ENCODE results near the gene LGALS7B.
"Not testable (repeated sequence)": the region's sequence is repeated elsewhere in the genome, so short reads cannot be mapped to it uniquely, and the experiment has no call there.

LGALS7B gene

DNA sequence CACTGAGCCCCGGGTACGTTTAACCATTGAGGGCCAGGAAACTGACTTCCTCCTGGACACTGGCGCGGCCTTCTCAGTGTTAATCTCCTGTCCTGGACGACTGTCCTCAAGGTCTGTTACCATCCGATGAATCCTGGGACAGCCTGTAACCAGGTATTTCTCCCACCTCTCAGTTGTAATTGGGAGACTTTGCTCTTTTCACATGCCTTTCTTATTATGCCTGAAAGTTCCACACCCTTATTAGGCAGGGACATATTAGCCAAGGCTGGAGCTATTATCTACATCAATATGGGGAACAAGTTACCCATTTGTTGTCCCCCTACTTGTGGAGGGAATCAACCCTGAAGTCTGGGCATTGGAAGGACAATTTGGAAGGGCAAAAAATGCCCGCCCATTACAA is 36.9 kb downstream of the LGALS7B start:
- not testable (repeated sequence) for DNase-seq

DNA sequence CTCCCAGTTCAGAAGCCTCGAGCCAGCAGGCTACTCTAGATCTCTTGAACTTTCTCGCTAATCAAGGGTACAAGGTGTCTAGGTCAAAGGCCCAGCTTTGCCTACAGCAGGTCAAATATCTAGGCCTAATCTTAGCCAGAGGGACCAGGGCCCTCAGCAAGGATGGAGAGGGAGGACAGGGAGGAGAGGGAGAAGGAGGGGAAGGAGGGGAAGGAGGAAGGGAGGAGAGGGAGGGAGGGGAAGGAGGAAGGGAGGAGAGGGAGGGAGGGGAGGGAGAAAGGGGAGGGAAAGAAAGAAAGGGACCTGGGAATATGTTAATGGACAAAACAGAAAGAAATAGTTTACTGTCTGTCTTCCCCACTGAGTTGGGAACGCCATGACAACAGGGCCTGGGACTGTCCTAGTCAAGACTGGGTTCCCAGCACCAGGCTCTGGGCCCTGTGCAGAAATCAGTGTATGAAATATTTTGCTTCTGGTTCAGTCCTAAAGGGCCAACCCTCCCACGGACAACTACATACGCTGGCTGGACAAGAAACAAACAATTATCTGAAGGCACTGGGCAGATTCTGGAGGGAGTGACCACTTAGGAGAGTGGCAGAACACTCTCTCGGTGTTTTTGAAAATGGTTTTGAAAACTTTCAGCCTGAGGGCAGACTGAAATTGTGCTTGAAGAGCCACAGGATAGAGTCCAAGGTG is 38.0 kb downstream of the LGALS7B start:
- DNase-seq: no peak

DNA sequence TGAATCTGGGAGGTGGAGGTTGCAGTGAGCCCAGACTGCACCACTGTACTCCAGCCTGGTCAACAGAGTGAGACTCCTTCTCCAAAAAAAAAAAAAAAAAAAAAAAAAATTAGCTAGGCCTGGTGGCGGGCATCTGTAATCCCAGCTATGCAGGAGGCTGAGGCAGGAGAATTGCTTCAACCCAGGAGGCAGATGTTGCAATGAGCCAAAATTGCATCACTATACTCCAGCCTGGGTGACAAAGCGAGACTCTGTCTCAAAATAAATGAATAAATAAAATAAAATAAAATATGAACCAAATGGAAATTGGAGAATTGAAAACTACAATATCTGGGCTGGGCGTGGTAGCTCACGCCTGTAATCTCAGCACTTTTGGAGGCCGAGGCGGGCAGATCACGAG is 40.2 kb downstream of the LGALS7B start:
- DNase-seq: not testable (repeated sequence)

DNA sequence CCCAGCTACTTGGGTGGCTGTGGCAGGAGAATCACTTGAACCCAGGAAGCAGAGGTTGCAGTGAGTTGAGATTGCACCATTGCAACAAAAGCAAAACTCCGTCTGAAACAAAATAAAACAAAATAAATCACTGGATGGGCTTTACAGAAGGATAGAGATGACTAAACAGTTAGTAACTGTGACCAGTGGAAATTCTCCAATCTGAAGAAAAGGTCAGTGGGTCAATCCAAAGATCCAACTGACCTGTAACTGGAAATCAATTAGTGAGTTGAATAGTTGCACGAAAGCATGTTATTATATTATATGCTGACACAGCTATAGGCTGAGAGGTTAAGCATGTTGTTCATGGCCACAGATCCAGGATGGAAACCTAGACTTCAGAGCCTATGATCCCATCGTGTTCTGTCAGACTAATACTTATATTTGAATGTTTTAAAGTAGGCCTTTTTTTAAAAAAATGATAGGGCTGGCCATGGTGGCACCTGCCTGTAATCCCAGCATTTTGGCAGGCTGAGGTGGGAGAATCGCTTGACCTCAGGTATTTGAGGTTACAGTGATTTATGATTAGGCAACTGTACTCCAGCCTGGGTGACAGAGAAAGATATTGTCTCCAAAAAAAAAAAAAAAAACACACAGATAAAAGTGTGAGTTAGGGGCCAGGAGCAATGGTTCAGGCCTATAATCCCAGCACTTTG is 41.2 kb downstream of the LGALS7B start:
- DNase-seq: no peak

DNA sequence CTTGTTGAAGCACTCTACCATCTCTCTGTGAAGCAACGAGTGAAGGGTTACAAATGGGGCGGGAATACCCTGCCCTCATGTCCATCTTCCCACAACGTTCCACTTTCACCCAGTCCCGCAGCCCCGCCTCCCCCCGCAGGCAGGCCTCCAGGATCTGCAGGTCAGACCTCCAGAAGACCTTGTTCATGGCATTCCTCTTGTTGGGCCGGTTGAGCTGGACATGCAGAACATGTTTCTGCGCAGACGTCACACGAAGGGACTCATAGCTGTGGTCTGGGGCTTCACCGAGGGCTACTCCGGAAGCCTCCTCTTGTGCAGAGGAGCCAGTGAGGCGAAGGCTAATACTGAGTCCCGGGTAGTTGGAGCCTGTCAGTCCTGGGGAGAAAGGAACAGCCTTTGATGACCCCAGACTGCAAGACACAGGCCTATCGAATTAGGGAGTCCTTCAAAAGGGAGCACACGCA is 42.2 kb downstream of the LGALS7B start:
- no peak for DNase-seq

DNA sequence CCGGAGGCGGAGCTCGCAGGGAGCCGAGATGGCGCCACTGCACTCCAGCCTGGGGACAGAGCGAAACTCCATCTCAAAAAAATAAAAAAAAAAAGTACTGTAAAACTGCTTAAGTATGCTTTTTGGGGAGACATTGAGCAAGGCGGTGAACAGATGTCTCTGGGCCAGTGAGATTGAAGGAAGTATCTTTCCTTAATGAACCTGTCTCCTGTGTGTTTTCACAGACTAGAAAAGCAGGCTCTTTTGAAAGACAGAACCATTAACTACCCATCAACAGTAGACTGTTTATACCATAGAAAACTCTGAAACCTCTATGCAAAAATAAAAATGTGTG is 44.1 kb downstream of the LGALS7B start:
- DNase-seq: peak; percentile 72

DNA sequence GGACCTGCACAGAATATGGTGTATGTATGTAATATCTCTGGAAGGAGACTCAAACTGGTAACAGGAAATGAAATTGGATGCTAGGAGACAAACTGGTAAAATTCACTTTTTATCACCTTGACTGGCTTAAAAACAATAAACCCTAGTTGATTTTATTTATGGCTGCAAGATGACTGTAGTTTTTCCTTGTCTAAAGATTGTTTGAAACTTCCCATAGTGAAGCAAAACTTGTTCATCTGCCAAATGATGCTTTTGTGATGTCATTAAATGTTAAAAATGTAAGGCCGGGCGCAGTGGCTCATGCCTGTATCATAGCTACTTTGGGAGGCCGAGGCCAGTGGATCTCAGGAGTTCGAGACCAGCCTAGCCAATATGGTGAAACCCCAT is 45.1 kb downstream of the LGALS7B start:
- no peak for DNase-seq

DNA sequence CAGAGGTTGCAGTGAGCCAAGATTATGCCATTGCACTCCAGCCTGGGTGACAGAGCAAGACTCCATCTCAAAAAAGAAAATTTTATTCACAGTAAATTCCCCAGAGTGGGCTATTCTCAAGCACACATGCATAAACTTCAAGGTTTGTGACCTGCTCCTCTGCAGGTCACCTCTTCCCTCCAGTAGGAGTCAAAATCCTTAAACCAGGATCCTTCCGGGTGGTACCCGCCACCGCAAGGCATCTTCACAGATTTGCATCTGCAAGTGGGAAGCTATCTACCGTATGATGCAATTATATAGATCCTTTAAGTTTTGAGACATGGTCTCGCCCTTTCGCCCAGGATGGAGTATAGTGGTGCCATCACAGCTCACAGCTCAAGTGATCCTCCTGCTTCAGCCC is 45.6 kb downstream of the LGALS7B start:
- no peak for DNase-seq

DNA sequence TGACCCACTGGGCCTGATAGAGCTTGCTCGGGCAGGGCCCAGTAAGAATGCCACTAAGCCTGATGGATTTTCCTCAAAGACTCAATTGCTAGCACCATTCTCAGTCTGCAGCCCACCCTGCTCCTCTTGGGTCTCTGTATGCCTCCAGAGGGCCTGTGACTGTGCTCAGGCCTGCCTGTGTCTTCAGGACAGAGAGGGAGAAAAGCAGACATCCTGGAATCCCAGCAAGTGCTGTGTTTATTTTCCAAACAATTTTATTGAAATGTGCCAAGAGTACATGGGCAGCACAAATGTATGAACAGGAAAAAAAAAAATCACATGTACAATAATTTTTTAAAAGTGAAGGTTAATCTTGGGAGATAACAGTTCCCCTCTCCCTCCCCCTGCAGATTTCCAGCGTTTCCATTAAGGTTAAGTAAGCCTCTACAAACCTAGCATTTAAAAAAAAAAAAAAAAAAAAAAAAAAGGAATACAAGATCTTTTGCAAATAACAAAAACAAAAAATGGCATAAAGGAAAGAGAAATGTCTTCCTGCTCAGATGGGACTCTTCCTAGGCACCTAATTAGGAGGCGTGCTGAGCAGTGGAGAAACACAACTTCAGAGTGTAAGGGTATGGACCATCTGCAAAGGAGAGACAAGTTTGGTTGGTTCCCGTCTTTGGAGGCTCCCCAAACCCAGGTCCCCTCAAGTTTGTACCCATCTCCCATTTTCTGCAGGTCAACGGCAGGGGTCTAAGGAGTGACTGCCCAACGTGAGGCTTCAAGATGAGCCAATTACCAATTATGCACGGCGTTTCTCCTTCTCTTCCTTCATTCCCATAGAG is 47.4 kb downstream of the LGALS7B start:
- no peak for DNase-seq

DNA sequence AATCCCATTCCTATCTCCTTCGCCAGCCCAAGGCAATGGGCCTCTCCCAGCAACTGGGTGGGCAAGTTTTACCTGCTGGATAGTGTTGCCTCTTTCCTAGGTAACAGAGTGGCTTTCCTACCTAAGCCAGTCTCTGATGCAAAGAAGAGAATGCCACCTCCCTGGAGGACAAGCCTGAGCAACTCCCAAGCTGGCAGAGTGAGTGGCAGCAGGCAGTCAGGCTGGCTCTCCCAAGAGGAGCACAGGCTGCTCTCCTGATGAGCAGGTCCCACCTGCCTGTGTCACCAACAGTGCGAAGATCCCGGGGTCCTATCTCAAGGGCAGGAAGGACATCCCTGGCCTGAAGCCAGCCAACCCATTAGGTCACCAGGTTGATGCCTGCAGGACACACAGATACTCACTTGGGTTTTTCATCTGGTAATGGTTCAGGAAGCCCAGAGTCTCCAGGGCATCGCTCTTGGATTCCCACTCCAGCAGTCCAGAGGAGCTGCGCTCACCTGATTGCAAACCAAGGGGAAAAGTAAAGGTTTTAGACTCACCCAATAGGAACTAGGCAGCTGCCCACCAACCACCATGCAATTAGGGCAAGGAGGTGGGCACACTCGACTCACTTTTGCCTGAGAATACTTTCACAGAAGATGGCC is 48.1 kb downstream of the LGALS7B start:
- DNase-seq: no peak

DNA sequence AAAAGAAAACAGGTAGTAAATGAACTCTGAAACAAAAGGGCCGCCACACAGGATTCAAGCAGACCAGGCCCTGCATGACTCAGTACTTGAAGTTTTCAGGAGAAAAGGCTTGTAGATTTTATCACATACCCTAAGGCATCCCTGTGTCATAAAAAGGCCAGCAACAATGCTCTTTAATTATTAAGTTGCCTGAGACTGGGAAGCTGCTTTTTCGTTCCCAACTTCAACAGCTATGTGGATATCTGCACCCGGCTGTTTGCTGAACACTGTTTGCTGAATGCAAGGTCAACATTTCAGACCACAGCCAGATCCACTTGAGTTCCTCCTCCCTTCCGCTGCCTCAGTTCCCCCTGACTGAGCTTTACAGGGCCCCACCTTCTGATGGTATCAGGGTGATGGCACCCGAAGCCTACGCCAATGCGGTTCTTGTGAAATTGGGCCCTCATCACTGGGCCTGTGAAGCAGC is 48.7 kb downstream of the LGALS7B start:
- DNase-seq: no peak

DNA sequence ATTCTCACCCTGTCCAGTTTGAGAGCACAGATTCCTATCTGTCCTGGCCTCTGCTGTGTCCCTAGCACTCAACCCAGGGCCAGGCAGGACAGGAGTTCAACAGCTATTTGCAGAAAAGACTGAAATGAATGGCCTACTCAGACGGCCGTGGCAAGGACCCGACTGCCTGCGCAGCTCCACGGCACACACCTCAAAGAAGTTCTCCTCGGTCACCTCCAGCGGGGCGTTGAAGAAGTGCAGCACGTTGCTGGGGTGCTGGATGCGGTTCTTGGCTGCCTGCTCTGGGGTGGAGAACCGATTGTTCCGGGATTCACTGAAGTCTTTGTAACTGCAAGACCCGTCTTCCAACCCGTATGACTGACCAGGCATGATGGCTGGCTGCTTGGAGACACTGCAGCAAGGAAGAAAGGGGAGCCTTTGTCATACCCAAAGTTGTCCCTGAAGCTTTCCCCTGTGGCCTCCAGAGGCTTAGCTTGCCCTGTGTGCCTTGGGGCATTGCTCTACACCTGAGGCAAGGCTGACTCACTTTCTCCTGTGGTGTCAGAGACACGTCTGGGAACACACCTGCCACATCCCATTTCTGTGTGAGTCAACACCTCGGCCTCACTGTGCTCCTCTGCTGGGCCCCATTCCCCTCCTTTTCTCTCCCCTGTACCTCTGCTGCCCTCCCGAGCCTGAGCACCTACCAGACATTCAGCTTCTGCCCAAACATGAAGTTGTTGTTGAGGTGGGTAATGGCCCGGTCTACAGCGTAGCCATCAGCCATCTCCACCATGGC is 49.4 kb downstream of the LGALS7B start:
- no peak for DNase-seq

DNA sequence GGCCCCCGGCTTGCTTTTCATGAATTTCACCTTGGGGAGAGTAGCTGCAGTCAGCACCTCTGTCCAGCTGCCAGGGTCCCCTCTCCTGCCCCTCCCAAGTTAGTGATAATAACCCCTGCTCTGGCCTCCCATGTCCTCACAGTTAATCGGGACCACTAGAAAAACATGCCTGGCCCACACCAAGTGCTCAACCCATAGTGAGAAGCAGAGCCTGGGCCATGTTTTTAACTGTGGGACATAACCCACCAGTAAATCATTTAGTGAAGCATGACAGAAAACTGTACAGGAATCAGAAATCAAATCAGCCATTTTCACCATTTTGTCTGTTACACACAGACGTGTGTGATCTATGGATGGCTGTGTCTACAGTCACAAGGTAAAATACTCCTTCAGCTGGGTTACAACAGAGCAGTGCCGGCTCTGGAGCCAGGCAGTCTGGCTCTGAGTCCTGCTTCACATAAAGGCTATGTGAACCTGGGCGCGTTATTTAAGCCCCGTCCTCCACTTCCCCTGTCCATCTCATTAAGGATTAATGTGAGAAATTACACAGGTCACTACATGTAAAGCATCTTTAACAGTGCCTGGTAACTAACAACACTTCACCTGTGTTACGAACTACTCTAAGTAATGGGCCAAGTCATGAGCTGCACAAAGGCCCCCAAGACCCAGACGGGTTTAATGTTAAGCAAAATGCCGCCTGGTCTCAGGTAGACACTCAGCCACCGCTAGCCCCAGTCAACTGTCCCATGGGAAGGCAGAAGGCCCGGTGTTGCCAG is 50.2 kb downstream of the LGALS7B start:
- no peak for DNase-seq

DNA sequence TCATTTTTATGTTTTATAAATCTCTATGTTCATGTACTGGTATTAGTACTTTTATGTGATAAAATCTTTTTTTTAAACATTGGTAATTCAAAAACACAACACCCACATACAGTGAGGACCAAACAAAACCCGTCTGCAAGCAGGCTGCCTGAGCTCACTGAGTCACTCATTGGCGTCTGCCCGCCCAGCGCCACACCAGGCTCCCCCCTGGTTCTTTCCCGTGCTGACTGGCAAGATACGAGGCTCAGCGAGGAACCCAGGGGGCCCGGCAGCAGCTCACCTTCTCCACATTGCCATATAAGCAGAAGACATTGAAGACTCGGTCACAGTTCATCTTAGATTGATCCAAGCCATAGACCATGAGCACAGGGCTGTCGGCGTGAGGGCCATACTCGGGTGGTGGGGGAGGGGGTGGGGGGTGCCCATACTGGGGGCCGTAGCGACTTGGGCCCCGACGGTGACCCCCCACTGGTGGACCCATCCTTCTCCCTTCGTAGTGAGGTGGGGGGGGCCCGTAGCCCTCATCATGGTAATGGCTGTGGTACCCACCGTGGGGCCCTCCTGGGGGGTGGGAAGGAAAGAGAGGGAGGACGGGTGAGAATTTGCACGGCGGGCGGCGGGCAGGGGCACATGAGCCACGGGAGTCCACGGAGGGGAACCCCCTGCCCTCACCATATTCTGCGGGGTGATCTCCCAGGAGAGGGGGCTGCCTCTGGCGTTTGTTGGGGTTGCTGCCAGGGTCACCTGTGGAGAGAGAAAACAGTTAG is 51.0 kb downstream of the LGALS7B start:
- no peak for DNase-seq

DNA sequence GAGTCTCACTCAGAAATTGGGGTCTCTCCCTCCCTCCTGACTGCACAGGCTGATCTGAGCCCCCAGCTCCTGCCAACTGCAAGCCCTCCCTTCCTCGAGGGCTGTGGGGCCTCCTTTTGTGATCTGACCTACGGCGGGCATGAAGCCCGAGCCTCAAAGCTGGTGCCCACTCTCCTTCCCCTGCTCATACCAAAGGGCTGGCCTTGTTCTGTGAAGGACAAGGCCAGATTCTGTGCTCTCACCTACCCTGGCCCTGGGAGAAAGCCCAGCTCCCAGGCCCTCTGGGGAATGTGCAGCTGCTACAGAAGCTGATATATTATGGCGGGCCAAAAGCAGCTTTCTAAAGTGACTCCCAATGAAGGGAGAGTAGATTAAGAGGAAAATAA is 51.6 kb downstream of the LGALS7B start:
- DNase-seq: no peak
